Heart left ventricle (tissue), 16 donors: ENCODE measurements around the gene NPM1. TPM values are rescaled to one million over a fixed set of nuclear protein-coding genes. Genes with fewer than 3 reads are reported as not detected.

Experiments used
- ATAC-seq, 4 donors: fragments of 200-7000 bp; cut with Tn5 transposase; one replicate each; pipeline ENCODE4 v1.9.1; 2020 to 2022; ENCODE audit warnings: moderate library complexity in 4 of 4, mild to moderate bottlenecking in 3 of 4, moderate number of reproducible peaks in 1 of 4
- DNase-seq, 5 donors: peaks; one replicate each; pipeline ENCODE4 v3.0.0-alpha.2; 2020
- H3K27ac ChIP-seq, 12 donors: fragments of 200-600 bp; sonication (generic) in 4 of 12; one replicate each; pipeline versions ENCODE4 v1.5.0 to v1.8.0; 2016 to 2022; ENCODE audit warnings: mild to moderate bottlenecking in 2 of 12
- H3K27me3 ChIP-seq, 9 donors: fragments of 200-600 bp; sonication (generic) in 2 of 9; one replicate each; pipeline versions ENCODE4 v1.5.1 to v1.8.0; 2016 to 2022; ENCODE audit warnings: mild to moderate bottlenecking in 3 of 9
- H3K36me3 ChIP-seq, 9 donors: fragments of 200-600 bp; sonication (generic) in 2 of 9; one replicate each; pipeline versions ENCODE4 v1.5.0 to v1.8.0; 2018 to 2022; ENCODE audit warnings: mild to moderate bottlenecking in 2 of 9
- H3K4me1 ChIP-seq, 12 donors: fragments of 200-600 bp; sonication (generic) in 4 of 12; one replicate each; pipeline versions ENCODE4 v1.5.0 to v1.8.0; 2016 to 2022; ENCODE audit warnings: mild to moderate bottlenecking in 3 of 12
- H3K4me3 ChIP-seq, 12 donors: fragments of 200-600 bp; sonication (generic) in 4 of 12; one replicate each; pipeline versions ENCODE4 v1.5.0 to v1.8.0; 2017 to 2022; ENCODE audit warnings: mild to moderate bottlenecking in 9 of 12, moderate library complexity in 4 of 12
- H3K9me3 ChIP-seq, 12 donors: fragments of 200-600 bp; sonication (generic) in 4 of 12; one replicate each; pipeline versions ENCODE4 v1.5.0 to v1.8.0; 2016 to 2022; ENCODE audit warnings: mild to moderate bottlenecking in 1 of 12
- CTCF ChIP-seq, 12 donors: fragments of 200-600 bp; sonication (generic) in 4 of 12; IDR thresholded peaks; one replicate each; pipeline versions ENCODE4 v1.5.0 to v1.8.0; 2018 to 2022; ENCODE audit warnings: antibody characterized with exemption in 12 of 12, mild to moderate bottlenecking in 5 of 12
- POLR2A ChIP-seq, 2 donors: fragments of 450-650 bp; IDR thresholded peaks; one replicate each; pipeline ENCODE4 v1.6.1; 2017; ENCODE audit warnings: antibody characterized with exemption in 2 of 2, mild to moderate bottlenecking in 2 of 2, moderate library complexity in 2 of 2
- WGBS, 4 donors: extraction: QIAGEN DNeasy Blood & Tissue Kit in 2 of 4; methylation state at CpG; one replicate each; pipeline versions ENCODE4 v1.1.5 to v1.1.7; 2013 to 2018; 5-methylcytosine and 5-hydroxymethylcytosine counted together
- intact Hi-C, 10 donors: fragments of 100-400 bp; cut with DNase I; formaldehyde crosslinking; loops; one replicate each; pipeline versions ENCODE4 v1.11.1 to v1.14.2; 2022
- polyA plus RNA-seq, 2 donors: library from polyadenylated mRNA; stranded (reverse); fragments of 200-250 nt; gene quantifications; one replicate each; pipeline ENCODE4 v1.2.3, GENCODE V29; 2013
- total RNA-seq, 9 donors: library from RNA; depleted of rRNA in 2 of 9; stranded (reverse); fragments of >200 nt in 2 of 9; fragmentation: NEBNext Ultra II Directional in 3 of 9; extraction: Animal tissue kit (Norgen Biotek cat#: 25700) in 3 of 9; gene quantifications; one replicate each; pipeline versions ENCODE4 v1.1.0 to v1.2.4, GENCODE V29; 2016 to 2023
- donor health status: ischemic (EF 13 %, LVEDD 7.1; RV severe dilation, severe dysfunction).
- donor health status: healthy with polysubstance abuse.
- donor health status: DM: no; HTN: yes; CAD: no.
- donor health status: DM: no; HTN: no; CAD: no.
- donor health status: ischemic (EF 25% LVEDD 6.9; RV normal size, moderate dysfunction).
- donor health status: ischemic (EF 25% LVEDD 5.7; RV mildly dilated, moderate dysfunction).
- donor health status: healthy.
- donor health status: DM: yes; HTN: yes; CAD: no.
- donor health status: ischemic (EF 35%, LVEDD 5.7; RV mildly dilated, moderate dysfunction).
- donor health status: nonischemic (EF 11% LVEDD 7.7; RV severe dilation, severe dysfunction).
- donor health status: DM: yes; HTN: yes; CAD: no.
- donor health status: PGD.
- donor health status: ischemic (EF 29% LVEDD 5.4; RV normal size, mild dysfunction).
- donor health status: nonischemic (EF 23%, LVEDD 6.1; RV moderate dilation, normal function).

NPM1 gene
- total and polyA plus RNA-seq, 11 donors = 240 to 1,458 (median 442) TPM

- ATAC-seq = no peak
- intact Hi-C loops = no loop called here
- H3K4me3 ChIP-seq = no peak overlapping the region
- TF ChIP-seq CTCF (IDR thresholded peaks at IDR 0.05) = no peak
- TF ChIP-seq POLR2A (IDR thresholded peaks at IDR 0.05) = no peak
- peak overlapping the region in 3 of 12 donors; percentile 3 to 69 (median 46) for H3K27ac ChIP-seq
- H3K9me3 ChIP-seq = no peaks in the 10 kb centered on the region
- DNase-seq = peak in 1 of 5 donors; percentile 61
- 70 to 83% (median 77%) methylated on average over 16 to 20 of the region's 20 CpGs for WGBS, 4 donors
- no peaks in the 10 kb centered on the region for H3K27me3 ChIP-seq
- H3K36me3 ChIP-seq = no peaks in the 10 kb centered on the region
- peaks cover 0 to 72% (median 28%) of the 10 kb centered on the region in 12 donors for H3K4me1 ChIP-seq
Measured at GRCh38 chr5:171435908-171436307, 48.3 kb downstream of the NPM1 start.

DNA sequence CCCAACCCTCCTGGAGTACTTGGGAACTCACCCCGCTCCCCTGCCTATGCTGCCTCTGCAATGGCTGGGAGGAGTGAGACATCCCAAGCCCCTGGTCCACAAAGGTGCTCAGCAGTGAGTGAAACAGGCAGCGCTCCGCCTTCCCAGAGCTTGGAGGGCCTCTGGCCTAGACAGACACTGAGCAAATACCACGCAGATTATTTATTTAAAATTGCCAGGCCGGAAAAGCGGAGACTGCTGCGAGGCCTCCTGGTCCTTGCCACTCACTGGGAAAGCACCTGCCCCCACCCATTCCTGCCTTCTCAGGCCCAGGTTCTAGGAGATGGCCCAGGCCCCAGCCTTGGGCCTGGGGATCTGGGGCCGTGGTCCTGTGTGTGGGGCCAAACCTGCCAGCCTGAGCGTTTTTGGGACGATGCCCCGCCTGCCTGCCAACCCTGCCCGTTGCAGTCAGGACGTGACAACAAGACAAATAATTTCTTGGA lies 49.2 kb downstream of the NPM1 start:
- DNase-seq = peak in 1 of 5 donors; percentile 35

GRCh38 chr5:171437286-171437821 lies 49.7 kb downstream of the NPM1 start:
- no peaks in the 10 kb centered on the region for H3K9me3 ChIP-seq
- ATAC-seq = peak in 3 of 4 donors; percentile 9 to 56 (median 46)
- intact Hi-C loops = no loop called here
- no peaks in the 10 kb centered on the region for H3K27me3 ChIP-seq
- WGBS, 4 donors = 51 to 65% (median 58%) methylated on average over 14 of the region's 14 CpGs
- H3K4me3 ChIP-seq = no peak overlapping the region
- no peaks in the 10 kb centered on the region for H3K36me3 ChIP-seq
- H3K27ac ChIP-seq = peak overlapping the region in 3 of 12 donors; percentile 46 to 69 (median 67)
- peaks cover 0 to 81% (median 34%) of the 10 kb centered on the region in 12 donors for H3K4me1 ChIP-seq
- DNase-seq = peak in 2 of 5 donors; percentile 54 to 55
- no peak for TF ChIP-seq POLR2A (IDR thresholded peaks at IDR 0.05)
- no peak for TF ChIP-seq CTCF (IDR thresholded peaks at IDR 0.05)

More for the DNA sequence above, 49.2 kb downstream of the NPM1 start:
- Histone ChIP-seq H3K4me1 (peaks cover 0 to 81% (median 31%) of the 10 kb centered on the region in 12 donors), H3K36me3 (no peaks in the 10 kb centered on the region), H3K4me3 (no peak overlapping the region), H3K27me3 (no peaks in the 10 kb centered on the region), H3K27ac (peak overlapping the region in 3 of 12 donors; percentile 46 to 69 (median 67)), H3K9me3 (no peaks in the 10 kb centered on the region)
- ATAC-seq = no peak
- intact Hi-C loops = no loop called here
- TF ChIP-seq CTCF (IDR thresholded peaks at IDR 0.05) (no peak), POLR2A (IDR thresholded peaks at IDR 0.05) (no peak)
- 57 to 76% (median 69%) methylated on average over 12 to 13 of the region's 13 CpGs for WGBS, 4 donors

DNA sequence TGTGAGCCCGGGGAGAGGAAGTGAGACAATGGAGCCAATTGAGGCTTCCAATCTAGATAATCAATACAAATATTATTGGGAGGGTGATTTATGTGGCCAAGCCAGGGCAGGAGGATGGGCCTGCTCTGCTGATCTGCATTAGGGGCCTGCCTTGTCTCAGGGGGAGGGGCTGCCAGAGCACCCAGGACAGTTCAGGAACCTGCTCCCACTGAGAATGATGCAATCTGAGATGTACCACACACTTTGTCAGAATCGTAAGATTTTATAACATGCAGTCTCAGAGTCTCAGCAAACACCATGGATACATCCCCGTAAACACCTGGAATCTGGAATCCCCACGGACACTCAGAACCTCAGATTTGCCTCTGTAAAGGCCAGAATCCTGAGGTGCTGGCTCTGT lies 51.1 kb downstream of the NPM1 start:
- no peak for TF ChIP-seq POLR2A (IDR thresholded peaks at IDR 0.05)
- Histone ChIP-seq H3K27ac (peak overlapping the region in 4 of 12 donors; percentile 23 to 69 (median 62)), H3K4me1 (peaks cover 0 to 73% (median 27%) of the 10 kb centered on the region in 12 donors), H3K27me3 (no peaks in the 10 kb centered on the region), H3K36me3 (peaks cover 0 to 2% (median 0%) of the 10 kb centered on the region in 9 donors), H3K9me3 (no peaks in the 10 kb centered on the region), H3K4me3 (no peak overlapping the region)
- intact Hi-C loops = no loop called here
- 70 to 87% (median 75%) methylated on average over 4 of the region's 4 CpGs for WGBS, 4 donors
- no peak for DNase-seq
- no peak for ATAC-seq
